HepG2 (cell line): ENCODE results near the gene CCSER1. TPM values are rescaled to one million over a fixed set of nuclear protein-coding genes. Genes with fewer than 3 reads are reported as not detected.

Source experiments
- ATAC-seq: fragments of 200-7000 bp; cut with Tn5 transposase; 3 replicates; pipeline ENCODE4 v1.9.1; 2020; ENCODE audit warnings: mild to moderate bottlenecking, moderate library complexity
- BruUV-seq: library from RNA; stranded (reverse); fragments of 400-500 nt; replicated peaks from 2 replicates; lab custom pipeline; 2021; lab: Mats Ljungman, UMichigan
- CTCF ChIA-PET: fragments of 300-600 bp; formaldehyde crosslinking; extraction: SDS; loops from one replicate; lab custom pipeline; 2021; ENCODE audit warnings: low total read pairs, inconsistent platforms, low intra/inter-chr PET ratio; lab: Yijun Ruan, JAX
- POLR2A ChIA-PET: fragments of 350-600 bp; sonication (Branson Sonifier 250); formaldehyde crosslinking; loops from one replicate; lab custom pipeline; 2020; ENCODE audit warnings: antibody characterized with exemption, inconsistent platforms; lab: Yijun Ruan, JAX
- DNase-seq: peaks from one replicate; pipeline ENCODE4 v3.0.0-alpha.2; 2015; ENCODE audit warnings: low spot score
- FAIRE-seq: peaks from 3 replicates; lab custom pipeline; 2011; peaks lifted over from hg19 to GRCh38; lab: Jason Lieb, UNC
- H2AFZ ChIP-seq: one replicate; pipeline ENCODE4 v1.6.1; 2011; ENCODE audit warnings: low read length, inconsistent platforms
- H3K27ac ChIP-seq: fragments of 300-600 bp; 3 replicates; pipeline ENCODE4 v1.8.0; 2011; ENCODE audit warnings: mixed run types, mild to moderate bottlenecking, mixed read lengths, low read length, inconsistent platforms; ENCODE audit not compliant: insufficient read depth; ENCODE audit errors: extremely low read length
- H3K27me3 ChIP-seq, 2 experiments: fragments of 200-600 bp in 1 of 2; 2 replicates in 1 of 2; 3 replicates in 1 of 2; pipeline versions ENCODE4 v1.6.0 to v1.8.0; 2011; ENCODE audit warnings: low read length in 2 of 2, mild to moderate bottlenecking in 2 of 2, moderate library complexity in 2 of 2, inconsistent platforms in 1 of 2; ENCODE audit not compliant: insufficient read depth in 2 of 2, control insufficient read depth in 1 of 2
- H3K36me3 ChIP-seq, 2 experiments: fragments of 200-600 bp in 1 of 2; replicated peaks in 1 of 2; 2 replicates in 1 of 2; 3 replicates in 1 of 2; pipeline versions ENCODE4 v1.5.1 to v1.8.0; 2011; ENCODE audit warnings: low read length in 2 of 2, inconsistent platforms in 1 of 2; ENCODE audit not compliant: insufficient read depth in 2 of 2, control insufficient read depth in 1 of 2
- H3K4me1 ChIP-seq: 2 replicates; pipeline ENCODE4 v1.5.1; 2012; ENCODE audit warnings: low read length, inconsistent platforms; ENCODE audit not compliant: insufficient read depth
- H3K4me2 ChIP-seq: 2 replicates; pipeline ENCODE4 v1.6.0; 2011; ENCODE audit warnings: low read depth, low read length, inconsistent platforms
- H3K4me3 ChIP-seq, 3 experiments: fragments of 200-600 bp in 1 of 3; sonication (generic), shearing (Covaris generic) in 1 of 3; replicated peaks in 1 of 3; 2 replicates each; pipeline ENCODE4 v1.5.1; 2011 to 2016; ENCODE audit warnings: low read length in 3 of 3, inconsistent platforms in 2 of 3, low read depth in 2 of 3, mild to moderate bottlenecking in 2 of 3, control low read depth in 1 of 3, mixed read lengths in 1 of 3; ENCODE audit not compliant: insufficient read depth in 1 of 3
- H3K79me2 ChIP-seq: one replicate; pipeline ENCODE4 v1.6.1; 2011; ENCODE audit warnings: low read length, inconsistent platforms; ENCODE audit not compliant: insufficient read depth
- H3K9ac ChIP-seq: 2 replicates; pipeline ENCODE4 v1.6.0; 2011; ENCODE audit warnings: mild to moderate bottlenecking, low read depth, low read length, inconsistent platforms; ENCODE audit not compliant: insufficient read depth
- H3K9me3 ChIP-seq: 2 replicates; pipeline ENCODE4 v1.5.1; 2012; ENCODE audit warnings: mild to moderate bottlenecking, low read length
- H4K20me1 ChIP-seq: 2 replicates; pipeline ENCODE4 v1.6.0; 2011; ENCODE audit warnings: inconsistent platforms, mild to moderate bottlenecking, low read length, moderate library complexity; ENCODE audit not compliant: insufficient read depth
- FOXA3 ChIP-seq: IDR thresholded peaks from 2 replicates; pipeline ENCODE4 v1.6.1; 2016; ENCODE audit warnings: missing genetic modification reagents, missing compliant biosample characterization
- JARID2 ChIP-seq: sonication (generic); formaldehyde crosslinking; IDR thresholded peaks from 2 replicates; pipeline ENCODE4 v1.8.1; 2023; ENCODE audit warnings: missing genetic modification reagents, inconsistent platforms; ENCODE audit not compliant: insufficient replicate concordance
- KLF13 ChIP-seq: sonication (generic); formaldehyde crosslinking; IDR thresholded peaks from 2 replicates; pipeline ENCODE4 v1.4.0; 2020; ENCODE audit warnings: mild to moderate bottlenecking, missing genetic modification reagents
- TSC22D2 ChIP-seq: sonication (generic); formaldehyde crosslinking; IDR thresholded peaks from 2 replicates; pipeline ENCODE4 v1.5.1; 2020; ENCODE audit warnings: missing genetic modification reagents, mild to moderate bottlenecking, borderline replicate concordance
- ZFP36 ChIP-seq: fragments of 150-350 bp; IDR thresholded peaks from 2 replicates; pipeline ENCODE4 v1.6.1; 2018; ENCODE audit warnings: borderline replicate concordance, low read length, low read depth; ENCODE audit not compliant: partially characterized antibody
- ZNF343 ChIP-seq: sonication (generic); formaldehyde crosslinking; IDR thresholded peaks from 2 replicates; pipeline ENCODE4 v1.4.0; 2020; ENCODE audit warnings: mild to moderate bottlenecking, missing genetic modification reagents
- ZNF484 ChIP-seq: sonication (generic); formaldehyde crosslinking; IDR thresholded peaks from 2 replicates; pipeline ENCODE4 v1.5.1; 2020; ENCODE audit warnings: mild to moderate bottlenecking, low read depth, missing genetic modification reagents, borderline replicate concordance
- ZNF556 ChIP-seq: sonication (generic); formaldehyde crosslinking; IDR thresholded peaks from 2 replicates; pipeline ENCODE4 v1.4.0; 2020; ENCODE audit warnings: mild to moderate bottlenecking, missing genetic modification reagents, borderline replicate concordance
- WGBS: methylation state at CpG from one replicate; pipeline ENCODE4 v1.1.6; 2017; ENCODE audit warnings: low lambda C conversion rate; 5-methylcytosine and 5-hydroxymethylcytosine counted together
- in situ Hi-C: cut with HindIII; loops from 2 replicates; pipeline ENCODE4 v1.10.0; 2017; ENCODE audit warnings: low pct_unique_long_range_greater_than_20kb; ENCODE audit not compliant: extremely low pct_ligation_motif_present
- intact Hi-C: fragments of 100-400 bp; cut with micrococcal nuclease; formaldehyde crosslinking; loops from one replicate; pipeline ENCODE4 v1.10.0; 2022; ENCODE audit not compliant: unreplicated experiment
- polyA plus RNA-seq, 8 experiments: library from polyadenylated mRNA; depleted of rRNA in 3 of 8; stranded (reverse) in 7 of 8; unstranded in 1 of 8; fragments of >200 nt; fragmentation: Illumina TruSeq in 4 of 8; extraction: Trizol in 4 of 8; gene quantifications; 2 replicates each; pipeline versions ENCODE4 v1.2.1 to v1.2.3, GENCODE V29; 2011 to 2016; ENCODE audit warnings: low read depth in 4 of 8, missing spikeins in 1 of 8, mixed read lengths in 1 of 8; ENCODE audit not compliant: insufficient read depth in 1 of 8
- total RNA-seq, 5 experiments: library from RNA; depleted of rRNA; stranded (reverse); fragments of >200 nt; fragmentation: Illumina TruSeq; extraction: Trizol; gene quantifications; 2 replicates each; pipeline ENCODE4 v1.2.3, GENCODE V29; 2016; ENCODE audit warnings: low read depth in 1 of 5

Gene CCSER1
- total and polyA plus RNA-seq, 2 of the 13 experiments (the other 11 are each of a cell fraction or from before 2014, with no cell fraction given) = not detected

DNA sequence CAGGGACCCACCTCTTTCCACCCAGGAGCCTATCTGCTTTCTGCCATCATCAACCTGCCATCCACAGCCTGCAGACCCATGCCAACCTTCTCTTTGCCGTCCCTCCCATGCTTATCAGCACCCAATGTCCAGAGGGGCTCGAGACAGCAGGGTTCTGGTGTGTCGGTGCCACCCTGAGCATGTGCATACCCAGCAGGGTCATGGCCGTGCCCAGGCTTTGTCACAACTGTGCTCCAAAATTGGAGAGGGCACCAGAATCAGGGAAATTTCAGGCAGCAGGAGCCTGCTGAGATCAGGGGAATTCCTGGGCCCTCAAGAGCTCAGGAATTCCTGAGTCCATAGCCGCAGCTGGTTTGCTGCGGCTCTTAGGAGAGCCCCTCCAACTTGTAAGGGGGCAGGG is 330.6 kb downstream of the CCSER1 start:
- no peaks in the 10 kb centered on the region for H3K79me2 ChIP-seq
- no TSS peak for BruUV-seq
- ATAC-seq = no peak

GRCh38 chr4:90458576-90458975 is 331.4 kb downstream of the CCSER1 start:
- BruUV-seq = no TSS peak
- no peaks in the 10 kb centered on the region for H3K27me3 ChIP-seq
- CTCF ChIA-PET = no interaction called here
- FAIRE-seq (no peak), ATAC-seq (no peak), DNase-seq (no peak)
- WGBS = 19% methylated on average over 3 of the region's 3 CpGs
- no peak overlapping the region for H3K9ac ChIP-seq
- H3K4me1 ChIP-seq = no peaks in the 10 kb centered on the region
- no peaks in the 10 kb centered on the region for H3K79me2 ChIP-seq
- in situ Hi-C loops = no loop called here
- TF ChIP-seq FOXA3 (no peak), JARID2 (CRISPR knock-in tag) (no peak), ZNF484 (CRISPR knock-in tag) (no peak), TSC22D2 (no peak)
- TF ChIP-seq, all 625 proteins: peak for 0
- Histone ChIP-seq H2AFZ (no peak overlapping the region), H3K4me3 (no peak overlapping the region), H3K4me2 (no peak overlapping the region), H3K9me3 (no peaks in the 10 kb centered on the region), H4K20me1 (no peaks in the 10 kb centered on the region), H3K36me3 (no peaks in the 10 kb centered on the region), H3K27ac (no peak overlapping the region)
- POLR2A ChIA-PET = no interaction called here
- intact Hi-C loops = no loop called here

More for the DNA sequence above, 330.6 kb downstream of the CCSER1 start:
- no peak overlapping the region for H2AFZ ChIP-seq
- H3K4me1 ChIP-seq = no peaks in the 10 kb centered on the region
- no peaks in the 10 kb centered on the region for H3K9me3 ChIP-seq
- CTCF ChIA-PET = no interaction called here
- TF ChIP-seq ZNF343 (no peak), ZFP36 (no peak), KLF13 (CRISPR knock-in tag) (no peak), ZNF556 (CRISPR knock-in tag) (no peak)
- TF ChIP-seq, all 625 proteins: peak for 0
- no peak for DNase-seq
- Histone ChIP-seq H3K27me3 (no peaks in the 10 kb centered on the region), H4K20me1 (no peaks in the 10 kb centered on the region), H3K9ac (no peak overlapping the region), H3K27ac (no peak overlapping the region), H3K36me3 (no peaks in the 10 kb centered on the region), H3K4me2 (no peak overlapping the region), H3K4me3 (no peak overlapping the region)
- in situ Hi-C loops = no loop called here
- intact Hi-C loops = no loop called here
- WGBS = 8% methylated on average over 2 of the region's 6 CpGs
- POLR2A ChIA-PET = no interaction called here
- no peak for FAIRE-seq
